Sigmoid colon (tissue), 3 donors: ENCODE measurements around the gene GPC5.

Experiments used
- POLR2A ChIP-seq, 2 donors: fragments of 450-650 bp; IDR thresholded peaks; one replicate each; pipeline ENCODE4 v1.6.1; 2016; ENCODE audit warnings: antibody characterized with exemption in 2 of 2, mild to moderate bottlenecking in 2 of 2, moderate library complexity in 2 of 2
- TF ChIP-seq, protein P1 (sequence below), 4 experiments: fragments of 450-650 bp in 3 of 4; fragments of 200-600 bp in 1 of 4; IDR thresholded peaks; one replicate each; pipeline ENCODE4 v1.5.1; 2016 to 2019; ENCODE audit warnings: antibody characterized with exemption in 4 of 4, mild to moderate bottlenecking in 3 of 4, moderate library complexity in 2 of 4

DNA sequence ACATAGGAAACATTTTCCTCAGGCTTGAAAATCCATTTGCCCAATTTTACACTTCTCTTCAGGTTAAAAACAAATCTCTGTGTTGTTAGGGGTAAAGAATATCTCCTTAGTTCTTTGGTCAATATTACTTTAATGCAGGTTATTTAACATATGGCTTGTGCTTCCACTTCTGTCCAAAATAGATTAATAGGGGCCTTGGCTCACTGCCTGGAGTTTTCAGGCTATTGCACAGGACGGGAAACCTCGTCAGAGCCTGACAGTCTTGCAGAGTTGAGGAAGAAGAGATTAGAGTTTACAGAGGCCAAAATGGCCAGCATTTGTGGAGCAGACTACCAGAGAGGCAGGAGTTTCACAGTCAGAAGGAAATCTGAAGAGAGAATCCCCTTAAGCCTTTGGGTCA is 964.3 kb downstream of the GPC5 start:
- TF ChIP-seq, protein P1, sequence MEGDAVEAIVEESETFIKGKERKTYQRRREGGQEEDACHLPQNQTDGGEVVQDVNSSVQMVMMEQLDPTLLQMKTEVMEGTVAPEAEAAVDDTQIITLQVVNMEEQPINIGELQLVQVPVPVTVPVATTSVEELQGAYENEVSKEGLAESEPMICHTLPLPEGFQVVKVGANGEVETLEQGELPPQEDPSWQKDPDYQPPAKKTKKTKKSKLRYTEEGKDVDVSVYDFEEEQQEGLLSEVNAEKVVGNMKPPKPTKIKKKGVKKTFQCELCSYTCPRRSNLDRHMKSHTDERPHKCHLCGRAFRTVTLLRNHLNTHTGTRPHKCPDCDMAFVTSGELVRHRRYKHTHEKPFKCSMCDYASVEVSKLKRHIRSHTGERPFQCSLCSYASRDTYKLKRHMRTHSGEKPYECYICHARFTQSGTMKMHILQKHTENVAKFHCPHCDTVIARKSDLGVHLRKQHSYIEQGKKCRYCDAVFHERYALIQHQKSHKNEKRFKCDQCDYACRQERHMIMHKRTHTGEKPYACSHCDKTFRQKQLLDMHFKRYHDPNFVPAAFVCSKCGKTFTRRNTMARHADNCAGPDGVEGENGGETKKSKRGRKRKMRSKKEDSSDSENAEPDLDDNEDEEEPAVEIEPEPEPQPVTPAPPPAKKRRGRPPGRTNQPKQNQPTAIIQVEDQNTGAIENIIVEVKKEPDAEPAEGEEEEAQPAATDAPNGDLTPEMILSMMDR (IDR thresholded peaks at IDR 0.05): no peak
- no peak for TF ChIP-seq POLR2A (IDR thresholded peaks at IDR 0.05)
